ENCODE data around the gene LRRC10.

LRRC10 gene

GRCh38 chr12:69641546-69641945 is 30.8 kb upstream of the LRRC10 start (continued):
- TF ChIP-seq ZNF302 (tag by site-specific recombination; IDR thresholded peaks at IDR 0.05; ENCODE audit: low read depth) = no peak
- TF ChIP-seq ZSCAN5A (tag by site-specific recombination; IDR thresholded peaks at IDR 0.05) = no peak
- no peak for TF ChIP-seq ZNF404 (tag by site-specific recombination; IDR thresholded peaks at IDR 0.05)
- no peak for TF ChIP-seq OSR2 (tag by site-specific recombination; IDR thresholded peaks at IDR 0.05)
- TF ChIP-seq ZNF549 (tag by site-specific recombination; IDR thresholded peaks at IDR 0.05) = no peak

DNA sequence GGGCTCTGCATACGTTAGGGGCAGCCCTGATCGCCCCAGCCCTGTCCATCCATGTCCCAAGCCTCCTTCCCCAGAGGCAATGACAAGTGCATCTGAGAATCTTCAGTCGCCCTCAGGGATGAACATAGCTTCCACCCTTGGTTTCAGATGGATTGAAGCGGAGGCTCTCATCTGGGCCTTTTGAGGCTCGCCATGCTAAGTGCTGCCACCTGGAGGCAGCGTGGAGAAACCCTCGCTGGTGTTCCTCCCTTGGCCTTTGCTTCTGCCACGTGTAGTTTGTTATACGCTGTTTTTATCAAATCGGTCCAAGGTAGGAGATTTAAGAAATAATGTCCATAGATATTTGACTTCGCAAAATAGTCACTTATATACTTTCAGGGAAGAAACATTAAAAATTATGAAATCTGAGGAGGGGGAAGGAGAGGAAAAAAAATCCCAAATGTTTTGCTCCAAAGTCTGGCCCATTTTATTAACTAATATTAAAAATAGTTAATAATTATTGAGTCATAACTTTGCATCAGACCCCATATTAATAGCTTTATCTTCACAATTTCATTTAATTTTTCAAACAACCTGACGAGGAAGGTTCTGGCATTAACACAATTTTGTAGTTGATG is 28.8 kb upstream of the LRRC10 start:
- H3K4me1 ChIP-seq (ENCODE audit: control insufficient read depth, insufficient read depth, low read length) = no peaks in the 10 kb centered on the region
- H3K9me3 ChIP-seq (ENCODE audit: control insufficient read depth, insufficient read depth, low read depth, low read length) = no peaks in the 10 kb centered on the region
- CTCF ChIA-PET = interaction anchor here (0.6 to 4.3 kb wide), 40 partner anchors 9 to 1883 kb away, joined by 3 to 33 read pairs (median 4); no protein-coding TSS in a partner anchor
- POLR2A ChIA-PET = interaction anchor here (1.6 kb wide), 1 partner anchor 54 kb away, joined by 3 read pairs; the partner anchor contains the start of gene CCT2
- H3K4me3 ChIP-seq (ENCODE audit: low read depth, low read length) = no peak overlapping the region
- no peak overlapping the region for H3K27ac ChIP-seq (ENCODE audit: extremely low read depth, low read depth, low read length)
- no peaks in the 10 kb centered on the region for H3K36me3 ChIP-seq (ENCODE audit: control insufficient read depth in 2 of 2, insufficient read depth in 1 of 2, low read length in 2 of 2)
- TF ChIP-seq, protein P1, sequence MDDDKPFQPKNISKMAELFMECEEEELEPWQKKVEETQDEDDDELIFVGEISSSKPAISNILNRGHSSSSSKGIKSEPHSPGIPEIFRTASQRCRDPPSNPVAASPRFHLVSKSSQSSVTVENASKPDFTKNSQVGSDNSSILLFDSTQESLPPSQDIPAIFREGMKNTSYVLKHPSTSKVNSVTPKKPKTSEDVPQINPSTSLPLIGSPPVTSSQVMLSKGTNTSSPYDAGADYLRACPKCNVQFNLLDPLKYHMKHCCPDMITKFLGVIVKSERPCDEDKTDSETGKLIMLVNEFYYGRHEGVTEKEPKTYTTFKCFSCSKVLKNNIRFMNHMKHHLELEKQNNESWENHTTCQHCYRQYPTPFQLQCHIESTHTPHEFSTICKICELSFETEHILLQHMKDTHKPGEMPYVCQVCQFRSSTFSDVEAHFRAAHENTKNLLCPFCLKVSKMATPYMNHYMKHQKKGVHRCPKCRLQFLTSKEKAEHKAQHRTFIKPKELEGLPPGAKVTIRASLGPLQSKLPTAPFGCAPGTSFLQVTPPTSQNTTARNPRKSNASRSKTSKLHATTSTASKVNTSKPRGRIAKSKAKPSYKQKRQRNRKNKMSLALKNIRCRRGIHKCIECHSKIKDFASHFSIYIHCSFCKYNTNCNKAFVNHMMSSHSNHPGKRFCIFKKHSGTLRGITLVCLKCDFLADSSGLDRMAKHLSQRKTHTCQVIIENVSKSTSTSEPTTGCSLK (tag by site-specific recombination; IDR thresholded peaks at IDR 0.05) = no peak
- TF ChIP-seq REPIN1 (tag by site-specific recombination; IDR thresholded peaks at IDR 0.05; ENCODE audit: low read depth) = no peak
- TF ChIP-seq ZNF2 (tag by site-specific recombination; IDR thresholded peaks at IDR 0.05) = no peak
- no peak for TF ChIP-seq GLIS1 (tag by site-specific recombination; IDR thresholded peaks at IDR 0.05)
- TF ChIP-seq, protein P2, sequence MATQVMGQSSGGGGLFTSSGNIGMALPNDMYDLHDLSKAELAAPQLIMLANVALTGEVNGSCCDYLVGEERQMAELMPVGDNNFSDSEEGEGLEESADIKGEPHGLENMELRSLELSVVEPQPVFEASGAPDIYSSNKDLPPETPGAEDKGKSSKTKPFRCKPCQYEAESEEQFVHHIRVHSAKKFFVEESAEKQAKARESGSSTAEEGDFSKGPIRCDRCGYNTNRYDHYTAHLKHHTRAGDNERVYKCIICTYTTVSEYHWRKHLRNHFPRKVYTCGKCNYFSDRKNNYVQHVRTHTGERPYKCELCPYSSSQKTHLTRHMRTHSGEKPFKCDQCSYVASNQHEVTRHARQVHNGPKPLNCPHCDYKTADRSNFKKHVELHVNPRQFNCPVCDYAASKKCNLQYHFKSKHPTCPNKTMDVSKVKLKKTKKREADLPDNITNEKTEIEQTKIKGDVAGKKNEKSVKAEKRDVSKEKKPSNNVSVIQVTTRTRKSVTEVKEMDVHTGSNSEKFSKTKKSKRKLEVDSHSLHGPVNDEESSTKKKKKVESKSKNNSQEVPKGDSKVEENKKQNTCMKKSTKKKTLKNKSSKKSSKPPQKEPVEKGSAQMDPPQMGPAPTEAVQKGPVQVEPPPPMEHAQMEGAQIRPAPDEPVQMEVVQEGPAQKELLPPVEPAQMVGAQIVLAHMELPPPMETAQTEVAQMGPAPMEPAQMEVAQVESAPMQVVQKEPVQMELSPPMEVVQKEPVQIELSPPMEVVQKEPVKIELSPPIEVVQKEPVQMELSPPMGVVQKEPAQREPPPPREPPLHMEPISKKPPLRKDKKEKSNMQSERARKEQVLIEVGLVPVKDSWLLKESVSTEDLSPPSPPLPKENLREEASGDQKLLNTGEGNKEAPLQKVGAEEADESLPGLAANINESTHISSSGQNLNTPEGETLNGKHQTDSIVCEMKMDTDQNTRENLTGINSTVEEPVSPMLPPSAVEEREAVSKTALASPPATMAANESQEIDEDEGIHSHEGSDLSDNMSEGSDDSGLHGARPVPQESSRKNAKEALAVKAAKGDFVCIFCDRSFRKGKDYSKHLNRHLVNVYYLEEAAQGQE (tag by site-specific recombination; IDR thresholded peaks at IDR 0.05) = no peak
- no peak for TF ChIP-seq MEIS1 (CRISPR knock-in tag; IDR thresholded peaks at IDR 0.05; ENCODE audit: borderline replicate concordance)
- peak; percentile 28; the same call in 1 of the 2 replicates for TF ChIP-seq ZNF654 (tag by site-specific recombination; IDR thresholded peaks at IDR 0.05; ENCODE audit: low read depth)
- no peak for TF ChIP-seq ZNF585B (tag by site-specific recombination; IDR thresholded peaks at IDR 0.05)
- TF ChIP-seq CTCF (tag by site-specific recombination; IDR thresholded peaks at IDR 0.05) = peak; percentile 36; the same call in 1 of the 2 replicates
- TF ChIP-seq ZNF571 (tag by site-specific recombination; IDR thresholded peaks at IDR 0.05) = no peak
- TF ChIP-seq ZNF660 (tag by site-specific recombination; IDR thresholded peaks at IDR 0.05) = 0 out of 2 replicates have a peak, but pooled peaks have one; percentile 26
- TF ChIP-seq ZNF639 (tag by site-specific recombination; IDR thresholded peaks at IDR 0.05) = no peak
- TF ChIP-seq, protein P3, sequence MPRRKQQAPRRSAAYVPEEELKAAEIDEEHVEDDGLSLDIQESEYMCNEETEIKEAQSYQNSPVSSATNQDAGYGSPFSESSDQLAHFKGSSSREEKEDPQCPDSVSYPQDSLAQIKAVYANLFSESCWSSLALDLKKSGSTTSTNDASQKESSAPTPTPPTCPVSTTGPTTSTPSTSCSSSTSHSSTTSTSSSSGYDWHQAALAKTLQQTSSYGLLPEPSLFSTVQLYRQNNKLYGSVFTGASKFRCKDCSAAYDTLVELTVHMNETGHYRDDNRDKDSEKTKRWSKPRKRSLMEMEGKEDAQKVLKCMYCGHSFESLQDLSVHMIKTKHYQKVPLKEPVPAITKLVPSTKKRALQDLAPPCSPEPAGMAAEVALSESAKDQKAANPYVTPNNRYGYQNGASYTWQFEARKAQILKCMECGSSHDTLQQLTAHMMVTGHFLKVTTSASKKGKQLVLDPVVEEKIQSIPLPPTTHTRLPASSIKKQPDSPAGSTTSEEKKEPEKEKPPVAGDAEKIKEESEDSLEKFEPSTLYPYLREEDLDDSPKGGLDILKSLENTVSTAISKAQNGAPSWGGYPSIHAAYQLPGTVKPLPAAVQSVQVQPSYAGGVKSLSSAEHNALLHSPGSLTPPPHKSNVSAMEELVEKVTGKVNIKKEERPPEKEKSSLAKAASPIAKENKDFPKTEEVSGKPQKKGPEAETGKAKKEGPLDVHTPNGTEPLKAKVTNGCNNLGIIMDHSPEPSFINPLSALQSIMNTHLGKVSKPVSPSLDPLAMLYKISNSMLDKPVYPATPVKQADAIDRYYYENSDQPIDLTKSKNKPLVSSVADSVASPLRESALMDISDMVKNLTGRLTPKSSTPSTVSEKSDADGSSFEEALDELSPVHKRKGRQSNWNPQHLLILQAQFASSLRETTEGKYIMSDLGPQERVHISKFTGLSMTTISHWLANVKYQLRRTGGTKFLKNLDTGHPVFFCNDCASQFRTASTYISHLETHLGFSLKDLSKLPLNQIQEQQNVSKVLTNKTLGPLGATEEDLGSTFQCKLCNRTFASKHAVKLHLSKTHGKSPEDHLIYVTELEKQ (tag by site-specific recombination; IDR thresholded peaks at IDR 0.05; ENCODE audit: borderline replicate concordance) = no peak
- TF ChIP-seq ZNF664 (tag by site-specific recombination; IDR thresholded peaks at IDR 0.05) = no peak
- no peak for TF ChIP-seq ZNF513 (tag by site-specific recombination; IDR thresholded peaks at IDR 0.05)
